Sigmoid colon (tissue), 4 donors: ENCODE data around the gene C3orf62.

ENCODE experiments used
- POLR2AphosphoS5 ChIP-seq, 4 donors: sonication (generic); formaldehyde crosslinking; IDR thresholded peaks; one replicate each; pipeline ENCODE4 v1.6.1; 2017; ENCODE audit warnings: antibody characterized with exemption in 4 of 4
- TF ChIP-seq, protein P1 (sequence below), 4 experiments: fragments of 450-650 bp in 3 of 4; fragments of 200-600 bp in 1 of 4; IDR thresholded peaks; one replicate each; pipeline ENCODE4 v1.5.1; 2016 to 2019; ENCODE audit warnings: antibody characterized with exemption in 4 of 4, mild to moderate bottlenecking in 3 of 4, moderate library complexity in 2 of 4

DNA sequence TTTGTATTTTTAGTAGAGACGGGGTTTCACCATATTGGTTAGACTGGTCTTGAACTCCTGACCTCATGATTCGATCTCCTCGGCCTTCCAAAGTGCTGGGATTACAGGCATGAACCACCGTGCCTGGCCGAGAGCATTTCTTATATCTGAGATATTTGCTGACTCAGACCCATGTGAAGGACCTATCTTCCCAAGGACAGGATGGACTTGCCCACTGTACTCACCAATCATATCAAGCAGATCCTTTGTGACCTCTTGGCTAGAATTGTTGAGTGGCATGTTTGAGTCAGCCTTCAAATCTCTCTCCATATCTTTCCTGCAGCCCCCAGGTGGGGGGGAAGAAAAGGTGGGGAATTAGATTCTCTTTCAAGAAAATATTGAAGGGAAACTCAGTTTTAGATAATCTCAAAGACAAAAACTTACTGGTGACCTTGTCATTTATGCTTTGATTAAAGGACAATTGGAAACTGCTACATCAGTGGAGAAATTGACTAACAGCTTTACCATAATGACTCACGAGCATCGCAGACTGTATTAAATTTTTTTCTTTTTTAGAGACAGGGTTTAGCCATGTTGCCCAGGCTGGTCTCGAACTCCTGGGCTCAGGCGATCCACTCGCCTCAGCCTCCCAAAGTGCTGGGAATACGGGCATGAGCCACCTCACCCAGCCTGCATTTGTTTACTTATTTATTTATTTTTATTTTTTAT lies 3.1 kb downstream of the C3orf62 start:
- TF ChIP-seq POLR2AphosphoS5 (IDR thresholded peaks at IDR 0.05), result no peak
- TF ChIP-seq, protein P1, sequence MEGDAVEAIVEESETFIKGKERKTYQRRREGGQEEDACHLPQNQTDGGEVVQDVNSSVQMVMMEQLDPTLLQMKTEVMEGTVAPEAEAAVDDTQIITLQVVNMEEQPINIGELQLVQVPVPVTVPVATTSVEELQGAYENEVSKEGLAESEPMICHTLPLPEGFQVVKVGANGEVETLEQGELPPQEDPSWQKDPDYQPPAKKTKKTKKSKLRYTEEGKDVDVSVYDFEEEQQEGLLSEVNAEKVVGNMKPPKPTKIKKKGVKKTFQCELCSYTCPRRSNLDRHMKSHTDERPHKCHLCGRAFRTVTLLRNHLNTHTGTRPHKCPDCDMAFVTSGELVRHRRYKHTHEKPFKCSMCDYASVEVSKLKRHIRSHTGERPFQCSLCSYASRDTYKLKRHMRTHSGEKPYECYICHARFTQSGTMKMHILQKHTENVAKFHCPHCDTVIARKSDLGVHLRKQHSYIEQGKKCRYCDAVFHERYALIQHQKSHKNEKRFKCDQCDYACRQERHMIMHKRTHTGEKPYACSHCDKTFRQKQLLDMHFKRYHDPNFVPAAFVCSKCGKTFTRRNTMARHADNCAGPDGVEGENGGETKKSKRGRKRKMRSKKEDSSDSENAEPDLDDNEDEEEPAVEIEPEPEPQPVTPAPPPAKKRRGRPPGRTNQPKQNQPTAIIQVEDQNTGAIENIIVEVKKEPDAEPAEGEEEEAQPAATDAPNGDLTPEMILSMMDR (IDR thresholded peaks at IDR 0.05), result no peak
